Coronary artery (tissue), 2 donors: Measurements from ENCODE around the gene SS18L1.

Experiments used
- DNase-seq: peaks from one replicate; pipeline ENCODE4 v3.0.0-alpha.2; 2017; ENCODE audit warnings: low spot score
- H3K27ac ChIP-seq, 2 donors: fragments of 200-600 bp; sonication (generic); one replicate each; pipeline ENCODE4 v1.5.1; 2016 to 2019
- H3K4me3 ChIP-seq: fragments of 200-600 bp; sonication (generic); 2 replicates; pipeline ENCODE4 v1.5.1; 2016; ENCODE audit warnings: mild to moderate bottlenecking, moderate library complexity
- CTCF ChIP-seq: fragments of 200-600 bp; sonication (generic); IDR thresholded peaks from one replicate; pipeline ENCODE4 v1.5.1; 2019; ENCODE audit warnings: antibody characterized with exemption

SS18L1 gene

GRCh38 chr20:62191781-62192559, 48.4 kb downstream of the SS18L1 start:
- TF ChIP-seq CTCF = no peak
- H3K27ac ChIP-seq = no peak overlapping the region

GRCh38 chr20:62192635-62193034, 49.1 kb downstream of the SS18L1 start:
- H3K27ac ChIP-seq = no peak overlapping the region
- DNase-seq = no peak
- H3K4me3 ChIP-seq = no peak overlapping the region
- TF ChIP-seq CTCF = no peak

More at GRCh38 chr20:62191781-62192559, 48.4 kb downstream of the SS18L1 start:
- H3K4me3 ChIP-seq = no peak overlapping the region
- no peak for DNase-seq

- no peak for DNase-seq
- Histone ChIP-seq H3K4me3 (no peak overlapping the region), H3K27ac (no peak overlapping the region)
- no peak for TF ChIP-seq CTCF
Measured at GRCh38 chr20:62193079-62194025, 49.8 kb downstream of the SS18L1 start.

- Histone ChIP-seq H3K4me3 (no peak overlapping the region), H3K27ac (no peak overlapping the region)
- TF ChIP-seq CTCF = no peak
- no peak for DNase-seq
Measured at GRCh38 chr20:62195075-62195405, 51.5 kb downstream of the SS18L1 start.

- DNase-seq = no peak
- H3K4me3 ChIP-seq = no peak overlapping the region
Measured at GRCh38 chr20:62195736-62196135, 52.2 kb downstream of the SS18L1 start.

GRCh38 chr20:62196286-62196685, 52.7 kb downstream of the SS18L1 start:
- no peak for TF ChIP-seq CTCF
- no peak for DNase-seq
- Histone ChIP-seq H3K27ac (no peak overlapping the region), H3K4me3 (no peak overlapping the region)

More at GRCh38 chr20:62195736-62196135, 52.2 kb downstream of the SS18L1 start:
- no peak for TF ChIP-seq CTCF
- no peak overlapping the region for H3K27ac ChIP-seq
